ENCODE results near the gene GAL3ST3. TPM values are rescaled to one million over a fixed set of nuclear protein-coding genes. Genes with fewer than 3 reads are reported as not detected.

GAL3ST3 gene
- total RNA-seq, 4 donors from 2014 or later, result not detected

- Histone ChIP-seq H3K27ac (no peak overlapping the region), H3K27me3 (no peaks in the 10 kb centered on the region), H3K36me3 (no peaks in the 10 kb centered on the region), H3K9me3 (no peaks in the 10 kb centered on the region), H3K4me3 (no peak overlapping the region), H3K4me1 (peaks cover 15 to 34% (median 26%) of the 10 kb centered on the region in 4 donors)
- in situ Hi-C loops (cut with MboI; ENCODE audit: low pct_ligation_motif_present in 1 of 4, low pct_unique_long_range_greater_than_20kb in 1 of 4, low sequenced_read_pairs in 3 of 4) (no loop called here), intact Hi-C loops (cut with DNase I; ENCODE audit: low total_unique reads) (no loop called here)
- DNase-seq, result no peak
- 82% methylated on average over 9 of the region's 9 CpGs; no CpG with 5 or more reads in 1 of the 2 donors for WGBS, 2 donors (ENCODE audit: low coverage in 1 of 2)
- no peak for TF ChIP-seq CTCF (IDR thresholded peaks at IDR 0.05)
- TF ChIP-seq POLR2AphosphoS5 (IDR thresholded peaks at IDR 0.05), result no peak
- TF ChIP-seq EP300 (IDR thresholded peaks at IDR 0.05; ENCODE audit: low read depth), result no peak
- no peak for TF ChIP-seq POLR2A (IDR thresholded peaks at IDR 0.05)
Observed at GRCh38 chr11:66076561-66076960, 27.6 kb upstream of the GAL3ST3 start.

GRCh38 chr11:66075273-66075672 is 26.3 kb upstream of the GAL3ST3 start:
- intact Hi-C loops (cut with DNase I; ENCODE audit: low total_unique reads) (no loop called here), in situ Hi-C loops (cut with MboI; ENCODE audit: low pct_ligation_motif_present in 1 of 4, low pct_unique_long_range_greater_than_20kb in 1 of 4, low sequenced_read_pairs in 3 of 4) (no loop called here)
- no peak for DNase-seq
- H3K4me3 ChIP-seq, result no peak overlapping the region
- H3K36me3 ChIP-seq, result no peaks in the 10 kb centered on the region
- H3K27me3 ChIP-seq, result no peaks in the 10 kb centered on the region
- no peaks in the 10 kb centered on the region for H3K9me3 ChIP-seq
- WGBS, 2 donors (ENCODE audit: low coverage in 1 of 2), result 100% methylated on average over 4 of the region's 4 CpGs; no CpG with 5 or more reads in 1 of the 2 donors
- no peak overlapping the region for H3K27ac ChIP-seq
- TF ChIP-seq CTCF (IDR thresholded peaks at IDR 0.05) (no peak), EP300 (IDR thresholded peaks at IDR 0.05; ENCODE audit: low read depth) (no peak), POLR2A (IDR thresholded peaks at IDR 0.05) (no peak)
- H3K4me1 ChIP-seq, result peaks cover 2 to 30% (median 21%) of the 10 kb centered on the region in 4 donors

GRCh38 chr11:66073669-66074068 is 24.7 kb upstream of the GAL3ST3 start:
- WGBS, 2 donors (ENCODE audit: low coverage in 1 of 2), result 94% methylated on average over 1 of the region's 1 CpG; no CpG with 5 or more reads in 1 of the 2 donors
- in situ Hi-C loops (cut with MboI; ENCODE audit: low pct_ligation_motif_present in 1 of 4, low pct_unique_long_range_greater_than_20kb in 1 of 4, low sequenced_read_pairs in 3 of 4), result no loop called here

GRCh38 chr11:66072518-66072917 is 23.6 kb upstream of the GAL3ST3 start:
- Histone ChIP-seq H3K36me3 (peaks cover 0 to 6% (median 0%) of the 10 kb centered on the region in 4 donors), H3K9me3 (no peaks in the 10 kb centered on the region), H3K4me3 (peak overlapping the region in 1 of 4 donors; percentile 83), H3K4me1 (peaks cover 10 to 34% (median 24%) of the 10 kb centered on the region in 4 donors), H3K27me3 (no peaks in the 10 kb centered on the region), H3K27ac (no peak overlapping the region)
- intact Hi-C loops (cut with DNase I; ENCODE audit: low total_unique reads), result loop anchor here (5.0 kb wide), 1 partner anchor 1050 kb away; no protein-coding TSS in a partner anchor
- in situ Hi-C loops (cut with MboI; ENCODE audit: low pct_ligation_motif_present in 1 of 4, low pct_unique_long_range_greater_than_20kb in 1 of 4, low sequenced_read_pairs in 3 of 4), result no loop called here
- no peak for DNase-seq
- TF ChIP-seq CTCF (IDR thresholded peaks at IDR 0.05) (no peak), EP300 (IDR thresholded peaks at IDR 0.05; ENCODE audit: low read depth) (no peak), POLR2AphosphoS5 (IDR thresholded peaks at IDR 0.05) (no peak), POLR2A (IDR thresholded peaks at IDR 0.05) (no peak)
- 83 to 85% methylated on average over 6 to 8 of the region's 8 CpGs for WGBS, 2 donors (ENCODE audit: low coverage in 1 of 2)

More at GRCh38 chr11:66073669-66074068, 24.7 kb upstream of the GAL3ST3 start:
- Histone ChIP-seq H3K4me3 (no peak overlapping the region), H3K27ac (no peak overlapping the region), H3K4me1 (peaks cover 7 to 27% (median 21%) of the 10 kb centered on the region in 4 donors), H3K36me3 (no peaks in the 10 kb centered on the region), H3K9me3 (no peaks in the 10 kb centered on the region), H3K27me3 (no peaks in the 10 kb centered on the region)
- TF ChIP-seq POLR2A (IDR thresholded peaks at IDR 0.05) (no peak), POLR2AphosphoS5 (IDR thresholded peaks at IDR 0.05) (no peak), CTCF (IDR thresholded peaks at IDR 0.05) (no peak), EP300 (IDR thresholded peaks at IDR 0.05; ENCODE audit: low read depth) (no peak)
- intact Hi-C loops (cut with DNase I; ENCODE audit: low total_unique reads), result loop anchor here (5.0 kb wide), 1 partner anchor 1049 kb away; no protein-coding TSS in a partner anchor
- no peak for DNase-seq
